HG03280 (cell line): ENCODE measurements around the gene PTPRCAP.

Experiments
- ATAC-seq: cut with Tn5 transposase; IDR thresholded peaks from one replicate; pipeline ENCODE4 v1.9.1; 2021; ENCODE audit warnings: mild to moderate bottlenecking, moderate library complexity; ENCODE audit not compliant: unreplicated experiment

The PTPRCAP gene

GRCh38 chr11:67398661-67399563 lies 38.6 kb downstream of the PTPRCAP start:
- ATAC-seq, result no peak

GRCh38 chr11:67397986-67398660 lies 39.4 kb downstream of the PTPRCAP start:
- no peak for ATAC-seq

- ATAC-seq, result no peak
These were observed 39.9 kb downstream of the PTPRCAP start for GRCh38 chr11:67397536-67397935.

- ATAC-seq, result no peak
These were observed 40.7 kb downstream of the PTPRCAP start for GRCh38 chr11:67396587-67397389.

- ATAC-seq, result no peak
These were observed 41.3 kb downstream of the PTPRCAP start for GRCh38 chr11:67396259-67396581.

- no peak for ATAC-seq
These were observed 41.8 kb downstream of the PTPRCAP start for GRCh38 chr11:67395555-67396258.

- ATAC-seq, result no peak
These were observed 43.5 kb downstream of the PTPRCAP start for GRCh38 chr11:67393990-67394389.

- ATAC-seq, result no peak
These were observed 44.0 kb downstream of the PTPRCAP start for GRCh38 chr11:67393437-67393836.

GRCh38 chr11:67392183-67392715 lies 45.2 kb downstream of the PTPRCAP start:
- ATAC-seq, result no peak

- ATAC-seq, result peak; percentile 66
These were observed 45.9 kb downstream of the PTPRCAP start, which contains the start of gene RAD9A for GRCh38 chr11:67391304-67392182. TSS of gene RAD9A (plus strand) at chr11:67391986. CDS start at chr11:67392045, 59 bp downstream.

- no peak for ATAC-seq
These were observed 46.6 kb downstream of the PTPRCAP start for GRCh38 chr11:67390947-67391303.

GRCh38 chr11:67389477-67389876 lies 48.0 kb downstream of the PTPRCAP start:
- ATAC-seq, result no peak

- ATAC-seq, result no peak
These were observed 50.0 kb downstream of the PTPRCAP start for GRCh38 chr11:67387518-67387917.

- no peak for ATAC-seq
These were observed 50.4 kb downstream of the PTPRCAP start for GRCh38 chr11:67387069-67387468.
